Measurements from ENCODE around the gene PNLIPRP2. TPM values are rescaled to one million over a fixed set of nuclear protein-coding genes. Genes with fewer than 3 reads are reported as not detected.
A peak's percentile ranks its signal among the peaks of the same experiment; 100 is the strongest.

The PNLIPRP2 gene
- total RNA-seq, 1 experiment from 2014 or later = 0.28 TPM

DNA sequence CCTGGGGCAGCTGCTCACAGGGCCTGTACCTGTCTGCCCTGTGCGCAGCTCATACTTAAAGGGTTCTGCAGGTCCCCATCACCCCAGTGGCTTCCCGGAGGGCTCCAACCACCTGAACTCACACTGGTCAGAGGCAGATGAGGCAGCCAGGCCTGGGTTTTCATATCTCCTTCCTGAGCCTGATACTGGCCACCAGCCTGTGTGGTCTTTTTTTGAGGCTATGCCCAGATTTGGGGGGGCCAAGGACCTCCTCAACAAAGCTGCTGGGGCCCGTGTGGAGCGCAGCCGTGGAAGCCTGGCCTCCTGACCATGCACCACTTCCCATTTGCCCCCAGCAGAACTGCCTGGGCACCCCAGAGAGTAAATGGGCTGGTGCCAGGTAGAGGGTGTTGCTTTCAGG is 25.7 kb downstream of the PNLIPRP2 start:
- POLR2A ChIA-PET = no interaction called here
- TF ChIP-seq GABPB1 (CRISPR knock-in tag; IDR thresholded peaks at IDR 0.05) (no peak), SMAD3 (CRISPR knock-in tag; IDR thresholded peaks at IDR 0.05; ENCODE audit: borderline replicate concordance) (no peak)

DNA sequence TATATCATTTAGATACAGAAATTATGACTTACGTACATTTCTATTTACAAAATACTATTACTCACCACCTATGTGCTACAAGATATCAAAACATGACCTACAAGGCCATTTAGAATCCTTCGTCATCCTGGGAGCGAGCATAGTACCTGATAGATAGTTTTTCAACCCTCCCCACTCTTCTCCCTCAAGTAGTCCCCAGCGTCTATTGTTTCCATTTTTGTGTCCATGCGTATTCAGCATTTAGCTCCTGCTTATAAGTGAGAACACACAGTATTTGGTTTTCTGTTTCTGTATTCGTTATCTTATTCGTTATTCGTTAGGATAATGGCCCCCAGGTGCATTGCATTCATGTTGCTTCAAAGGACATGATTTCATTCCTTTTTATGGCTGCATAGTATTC is 28.1 kb downstream of the PNLIPRP2 start:
- DNase-seq (ENCODE audit: low spot score) (no peak), ATAC-seq (no peak)
- no peaks in the 10 kb centered on the region for H3K36me3 Mint-ChIP-seq
- H3K27me3 Mint-ChIP-seq (ENCODE audit: low read depth) = no peaks in the 10 kb centered on the region; the same call in 1 of the 2 replicates
- TF ChIP-seq RELA (CRISPR knock-in tag; IDR thresholded peaks at IDR 0.05; ENCODE audit: borderline replicate concordance) (no peak), ELF4 (CRISPR knock-in tag; IDR thresholded peaks at IDR 0.05; ENCODE audit: low read depth) (no peak), TCF7 (CRISPR knock-in tag; IDR thresholded peaks at IDR 0.05; ENCODE audit: low read depth) (no peak), SP1 (CRISPR knock-in tag; conservative IDR thresholded peaks at IDR 0.05) (no peak), OVOL2 (CRISPR knock-in tag; IDR thresholded peaks at IDR 0.05; ENCODE audit: borderline replicate concordance) (no peak), ZNF423 (CRISPR knock-in tag; IDR thresholded peaks at IDR 0.05) (no peak), CREM (CRISPR knock-in tag; IDR thresholded peaks at IDR 0.05) (no peak)
- TF ChIP-seq, protein P1, sequence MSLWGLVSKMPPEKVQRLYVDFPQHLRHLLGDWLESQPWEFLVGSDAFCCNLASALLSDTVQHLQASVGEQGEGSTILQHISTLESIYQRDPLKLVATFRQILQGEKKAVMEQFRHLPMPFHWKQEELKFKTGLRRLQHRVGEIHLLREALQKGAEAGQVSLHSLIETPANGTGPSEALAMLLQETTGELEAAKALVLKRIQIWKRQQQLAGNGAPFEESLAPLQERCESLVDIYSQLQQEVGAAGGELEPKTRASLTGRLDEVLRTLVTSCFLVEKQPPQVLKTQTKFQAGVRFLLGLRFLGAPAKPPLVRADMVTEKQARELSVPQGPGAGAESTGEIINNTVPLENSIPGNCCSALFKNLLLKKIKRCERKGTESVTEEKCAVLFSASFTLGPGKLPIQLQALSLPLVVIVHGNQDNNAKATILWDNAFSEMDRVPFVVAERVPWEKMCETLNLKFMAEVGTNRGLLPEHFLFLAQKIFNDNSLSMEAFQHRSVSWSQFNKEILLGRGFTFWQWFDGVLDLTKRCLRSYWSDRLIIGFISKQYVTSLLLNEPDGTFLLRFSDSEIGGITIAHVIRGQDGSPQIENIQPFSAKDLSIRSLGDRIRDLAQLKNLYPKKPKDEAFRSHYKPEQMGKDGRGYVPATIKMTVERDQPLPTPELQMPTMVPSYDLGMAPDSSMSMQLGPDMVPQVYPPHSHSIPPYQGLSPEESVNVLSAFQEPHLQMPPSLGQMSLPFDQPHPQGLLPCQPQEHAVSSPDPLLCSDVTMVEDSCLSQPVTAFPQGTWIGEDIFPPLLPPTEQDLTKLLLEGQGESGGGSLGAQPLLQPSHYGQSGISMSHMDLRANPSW (CRISPR knock-in tag; conservative IDR thresholded peaks at IDR 0.05; ENCODE audit: low read depth) = no peak
- peaks cover 18% of the 10 kb centered on the region for H3K9me3 Mint-ChIP-seq
- CTCF ChIA-PET = interaction anchor here (1.4 kb wide), 1 partner anchor 140 kb away, joined by 3 read pairs; no protein-coding TSS in a partner anchor
- no peak overlapping the region for H3K27ac Mint-ChIP-seq
- POLR2A ChIA-PET = no interaction called here
- no peak overlapping the region for H3K4me3 Mint-ChIP-seq
- H3K4me1 Mint-ChIP-seq = no peaks in the 10 kb centered on the region

More for the DNA sequence above, 25.7 kb downstream of the PNLIPRP2 start:
- DNase-seq (ENCODE audit: low spot score) (no peak), ATAC-seq (no peak)
- Mint-ChIP-seq H3K36me3 (no peaks in the 10 kb centered on the region), H3K27ac (no peak overlapping the region), H3K4me1 (no peaks in the 10 kb centered on the region), H3K4me3 (no peak overlapping the region), H3K9me3 (peaks cover 18% of the 10 kb centered on the region), H3K27me3 (ENCODE audit: low read depth) (no peaks in the 10 kb centered on the region)
- CTCF ChIA-PET = interaction anchor here (0.7 to 1.2 kb wide), 3 partner anchors 9 to 529 kb away, joined by 3 read pairs; no protein-coding TSS in a partner anchor

DNA sequence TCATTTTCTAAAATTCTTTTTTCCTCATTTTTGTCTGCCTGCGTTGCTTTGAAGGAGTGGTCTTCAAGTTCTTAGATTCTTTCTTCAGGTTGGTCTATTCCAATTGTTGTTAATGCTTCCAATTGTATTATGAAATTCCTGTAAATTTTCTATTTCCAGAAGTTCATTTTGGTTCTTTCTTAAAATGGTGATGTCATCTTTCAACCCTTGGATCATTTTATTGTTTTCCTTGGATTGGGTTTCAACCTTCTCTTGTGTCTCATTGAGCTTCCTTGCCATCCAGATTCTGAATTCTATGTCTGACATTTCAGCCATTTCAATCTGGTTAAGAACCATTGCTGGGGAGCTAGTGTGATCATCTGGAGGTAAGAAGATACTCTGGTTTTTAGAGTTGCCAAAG is 33.1 kb downstream of the PNLIPRP2 start:
- ChIA-PET POLR2A (no interaction called here), CTCF (interaction anchor here (1.0 to 2.3 kb wide), 6 partner anchors 9 to 183 kb away, joined by 3 to 11 read pairs (median 3); no protein-coding TSS in a partner anchor)
- ATAC-seq (no peak), DNase-seq (ENCODE audit: low spot score) (no peak)
- Mint-ChIP-seq H3K27ac (no peak overlapping the region), H3K9me3 (peaks cover 13% of the 10 kb centered on the region), H3K36me3 (no peaks in the 10 kb centered on the region), H3K27me3 (ENCODE audit: low read depth) (no peaks in the 10 kb centered on the region; the same call in 1 of the 2 replicates), H3K4me3 (no peak overlapping the region), H3K4me1 (no peaks in the 10 kb centered on the region)
- TF ChIP-seq, protein P2, sequence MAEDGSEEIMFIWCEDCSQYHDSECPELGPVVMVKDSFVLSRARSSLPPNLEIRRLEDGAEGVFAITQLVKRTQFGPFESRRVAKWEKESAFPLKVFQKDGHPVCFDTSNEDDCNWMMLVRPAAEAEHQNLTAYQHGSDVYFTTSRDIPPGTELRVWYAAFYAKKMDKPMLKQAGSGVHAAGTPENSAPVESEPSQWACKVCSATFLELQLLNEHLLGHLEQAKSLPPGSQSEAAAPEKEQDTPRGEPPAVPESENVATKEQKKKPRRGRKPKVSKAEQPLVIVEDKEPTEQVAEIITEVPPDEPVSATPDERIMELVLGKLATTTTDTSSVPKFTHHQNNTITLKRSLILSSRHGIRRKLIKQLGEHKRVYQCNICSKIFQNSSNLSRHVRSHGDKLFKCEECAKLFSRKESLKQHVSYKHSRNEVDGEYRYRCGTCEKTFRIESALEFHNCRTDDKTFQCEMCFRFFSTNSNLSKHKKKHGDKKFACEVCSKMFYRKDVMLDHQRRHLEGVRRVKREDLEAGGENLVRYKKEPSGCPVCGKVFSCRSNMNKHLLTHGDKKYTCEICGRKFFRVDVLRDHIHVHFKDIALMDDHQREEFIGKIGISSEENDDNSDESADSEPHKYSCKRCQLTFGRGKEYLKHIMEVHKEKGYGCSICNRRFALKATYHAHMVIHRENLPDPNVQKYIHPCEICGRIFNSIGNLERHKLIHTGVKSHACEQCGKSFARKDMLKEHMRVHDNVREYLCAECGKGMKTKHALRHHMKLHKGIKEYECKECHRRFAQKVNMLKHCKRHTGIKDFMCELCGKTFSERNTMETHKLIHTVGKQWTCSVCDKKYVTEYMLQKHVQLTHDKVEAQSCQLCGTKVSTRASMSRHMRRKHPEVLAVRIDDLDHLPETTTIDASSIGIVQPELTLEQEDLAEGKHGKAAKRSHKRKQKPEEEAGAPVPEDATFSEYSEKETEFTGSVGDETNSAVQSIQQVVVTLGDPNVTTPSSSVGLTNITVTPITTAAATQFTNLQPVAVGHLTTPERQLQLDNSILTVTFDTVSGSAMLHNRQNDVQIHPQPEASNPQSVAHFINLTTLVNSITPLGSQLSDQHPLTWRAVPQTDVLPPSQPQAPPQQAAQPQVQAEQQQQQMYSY (CRISPR knock-in tag; IDR thresholded peaks at IDR 0.05) = no peak
- TF ChIP-seq KAT7 (CRISPR knock-in tag; IDR thresholded peaks at IDR 0.05; ENCODE audit: borderline replicate concordance) = no peak

DNA sequence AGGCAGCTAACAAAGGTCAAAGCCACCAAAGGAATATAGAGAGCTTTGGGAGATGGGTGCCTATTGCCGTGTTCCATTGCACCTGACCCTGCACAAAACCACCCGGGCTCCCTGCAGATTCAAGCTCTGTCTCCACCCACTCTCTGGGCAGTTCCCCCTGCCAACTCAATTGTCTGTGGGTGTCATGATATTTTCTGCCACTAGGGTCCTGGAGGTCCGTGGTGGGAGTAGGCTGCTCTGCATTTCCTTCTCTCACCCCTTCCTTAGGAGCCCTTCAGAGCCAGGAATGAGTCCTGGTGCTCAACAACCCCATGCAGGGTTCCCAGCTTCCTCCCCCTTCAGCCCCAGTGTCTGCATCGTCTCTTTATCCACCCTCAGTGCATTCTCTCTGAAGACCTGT is 34.1 kb downstream of the PNLIPRP2 start:
- Mint-ChIP-seq H3K4me3 (no peak overlapping the region), H3K27me3 (ENCODE audit: low read depth) (no peaks in the 10 kb centered on the region; the same call in 1 of the 2 replicates), H3K27ac (no peak overlapping the region), H3K9me3 (peaks cover 4% of the 10 kb centered on the region; the same call in 1 of the 2 replicates), H3K4me1 (no peaks in the 10 kb centered on the region), H3K36me3 (no peaks in the 10 kb centered on the region)
- ChIA-PET POLR2A (no interaction called here), CTCF (interaction anchor here (0.5 to 2.3 kb wide), 15 partner anchors 8 to 481 kb away, joined by 3 to 11 read pairs (median 3); no protein-coding TSS in a partner anchor)
- DNase-seq (ENCODE audit: low spot score) (peak; percentile 32), ATAC-seq (peak; percentile 98)
- no peak for TF ChIP-seq ZNF317 (CRISPR knock-in tag; IDR thresholded peaks at IDR 0.05; ENCODE audit: borderline replicate concordance, low read depth)
- TF ChIP-seq, protein P3, sequence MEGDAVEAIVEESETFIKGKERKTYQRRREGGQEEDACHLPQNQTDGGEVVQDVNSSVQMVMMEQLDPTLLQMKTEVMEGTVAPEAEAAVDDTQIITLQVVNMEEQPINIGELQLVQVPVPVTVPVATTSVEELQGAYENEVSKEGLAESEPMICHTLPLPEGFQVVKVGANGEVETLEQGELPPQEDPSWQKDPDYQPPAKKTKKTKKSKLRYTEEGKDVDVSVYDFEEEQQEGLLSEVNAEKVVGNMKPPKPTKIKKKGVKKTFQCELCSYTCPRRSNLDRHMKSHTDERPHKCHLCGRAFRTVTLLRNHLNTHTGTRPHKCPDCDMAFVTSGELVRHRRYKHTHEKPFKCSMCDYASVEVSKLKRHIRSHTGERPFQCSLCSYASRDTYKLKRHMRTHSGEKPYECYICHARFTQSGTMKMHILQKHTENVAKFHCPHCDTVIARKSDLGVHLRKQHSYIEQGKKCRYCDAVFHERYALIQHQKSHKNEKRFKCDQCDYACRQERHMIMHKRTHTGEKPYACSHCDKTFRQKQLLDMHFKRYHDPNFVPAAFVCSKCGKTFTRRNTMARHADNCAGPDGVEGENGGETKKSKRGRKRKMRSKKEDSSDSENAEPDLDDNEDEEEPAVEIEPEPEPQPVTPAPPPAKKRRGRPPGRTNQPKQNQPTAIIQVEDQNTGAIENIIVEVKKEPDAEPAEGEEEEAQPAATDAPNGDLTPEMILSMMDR (IDR thresholded peaks at IDR 0.05) = peak; percentile 31; the same call in 1 of the 2 replicates
- TF ChIP-seq PRRX2 (CRISPR knock-in tag; IDR thresholded peaks at IDR 0.05) = no peak
- no peak for TF ChIP-seq GRHL2 (CRISPR knock-in tag; IDR thresholded peaks at IDR 0.05; ENCODE audit: insufficient replicate concordance, severe bottlenecking)
- TF ChIP-seq, protein P4, sequence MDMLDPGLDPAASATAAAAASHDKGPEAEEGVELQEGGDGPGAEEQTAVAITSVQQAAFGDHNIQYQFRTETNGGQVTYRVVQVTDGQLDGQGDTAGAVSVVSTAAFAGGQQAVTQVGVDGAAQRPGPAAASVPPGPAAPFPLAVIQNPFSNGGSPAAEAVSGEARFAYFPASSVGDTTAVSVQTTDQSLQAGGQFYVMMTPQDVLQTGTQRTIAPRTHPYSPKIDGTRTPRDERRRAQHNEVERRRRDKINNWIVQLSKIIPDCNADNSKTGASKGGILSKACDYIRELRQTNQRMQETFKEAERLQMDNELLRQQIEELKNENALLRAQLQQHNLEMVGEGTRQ (CRISPR knock-in tag; IDR thresholded peaks at IDR 0.05) = no peak
